Measurements from ENCODE around the gene RHOC. TPM values are rescaled to one million over a fixed set of nuclear protein-coding genes. Genes with fewer than 3 reads are reported as not detected.

RHOC gene
- total RNA-seq, 1 experiment from 2014 or later = 154 TPM

DNA sequence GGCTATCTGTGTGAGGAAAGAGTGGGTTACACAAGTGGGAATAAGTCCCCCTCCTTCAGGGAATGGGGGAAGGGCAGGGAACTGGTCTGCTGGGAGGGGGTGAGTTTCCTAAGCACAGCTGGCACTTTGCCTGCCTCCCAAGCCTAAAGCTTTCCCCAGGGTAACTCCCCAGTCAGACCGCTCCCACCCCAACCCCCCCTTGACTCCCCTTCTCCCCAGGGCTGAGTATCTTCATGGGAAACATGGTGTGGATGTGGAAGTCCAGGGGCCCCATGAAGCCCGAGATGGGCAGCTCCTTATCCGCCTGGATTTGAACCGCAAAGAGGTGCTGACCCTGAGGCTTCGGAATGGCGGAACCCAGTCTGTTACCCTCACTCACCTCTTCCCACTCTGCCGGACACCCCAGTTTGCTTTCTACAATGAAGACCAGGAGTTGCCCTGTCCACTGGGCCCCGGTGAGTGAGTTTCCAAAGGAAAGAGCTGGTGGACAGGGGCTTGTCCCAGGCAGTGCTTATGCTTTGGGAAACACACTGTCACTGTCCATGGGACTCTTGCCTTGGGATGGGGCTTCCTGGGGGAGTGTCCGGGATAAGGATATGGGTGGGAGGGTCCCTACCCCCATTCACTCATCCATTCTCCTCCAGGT, 17.6 kb downstream of the RHOC start:
- Histone ChIP-seq H3K4me2 (ENCODE audit: low read length) (no peak overlapping the region), H3K9me2 (ENCODE audit: insufficient read depth) (no peaks in the 10 kb centered on the region), H3K9ac (ENCODE audit: low read length) (no peak overlapping the region), H3K9me3 (ENCODE audit: control insufficient read depth in 1 of 2, insufficient read depth in 1 of 2, low read depth in 1 of 2, low read length in 2 of 2) (no peaks in the 10 kb centered on the region), H3K36me3 (ENCODE audit: control insufficient read depth in 1 of 2, insufficient read depth in 2 of 2, low read length in 2 of 2) (peaks cover 8 to 21% of the 10 kb centered on the region in 2 experiments; a peak in 2 of 4 replicates), H2AFZ (ENCODE audit: low read depth, low read length, poor library complexity, severe bottlenecking) (no peak overlapping the region), H3K27me3 (ENCODE audit: insufficient read depth, low read length) (no peaks in the 10 kb centered on the region), H4K20me1 (ENCODE audit: insufficient read depth) (no peaks in the 10 kb centered on the region), H3K27ac (ENCODE audit: low read depth, low read length) (no peak overlapping the region), H3K79me2 (ENCODE audit: insufficient read depth, low read length) (0 out of 2 replicates have a peak, but pooled peaks cover 9% of the 10 kb centered on the region), H3K4me1 (ENCODE audit: control insufficient read depth in 1 of 2, insufficient read depth in 2 of 2, low read length in 2 of 2) (no peaks in the 10 kb centered on the region; a peak in 1 of 4 replicates), H3K4me3 (replicated peaks in 1 of 2; ENCODE audit: low read depth in 1 of 2, low read length in 2 of 2) (no peak overlapping the region)
- POLR2A ChIA-PET = no interaction called here
- no peak for DNase-seq (ENCODE audit: low read depth, low spot score)
- intact Hi-C loops (cut with micrococcal nuclease) = no loop called here
- CTCF ChIA-PET = no interaction called here
- RAD21 ChIA-PET (ENCODE audit: low non-redundant PET in 1 of 2, low total read pairs in 2 of 2, uncharacterized antibody in 2 of 2, unreplicated experiment in 2 of 2) = no interaction called here
- no TSS peak for BruUV-seq (replicated peaks)
- no peak for TF ChIP-seq TCF7L2 (IDR thresholded peaks at IDR 0.05; ENCODE audit: borderline replicate concordance, extremely low read depth, insufficient read depth, insufficient read length)
- TF ChIP-seq, protein P1, sequence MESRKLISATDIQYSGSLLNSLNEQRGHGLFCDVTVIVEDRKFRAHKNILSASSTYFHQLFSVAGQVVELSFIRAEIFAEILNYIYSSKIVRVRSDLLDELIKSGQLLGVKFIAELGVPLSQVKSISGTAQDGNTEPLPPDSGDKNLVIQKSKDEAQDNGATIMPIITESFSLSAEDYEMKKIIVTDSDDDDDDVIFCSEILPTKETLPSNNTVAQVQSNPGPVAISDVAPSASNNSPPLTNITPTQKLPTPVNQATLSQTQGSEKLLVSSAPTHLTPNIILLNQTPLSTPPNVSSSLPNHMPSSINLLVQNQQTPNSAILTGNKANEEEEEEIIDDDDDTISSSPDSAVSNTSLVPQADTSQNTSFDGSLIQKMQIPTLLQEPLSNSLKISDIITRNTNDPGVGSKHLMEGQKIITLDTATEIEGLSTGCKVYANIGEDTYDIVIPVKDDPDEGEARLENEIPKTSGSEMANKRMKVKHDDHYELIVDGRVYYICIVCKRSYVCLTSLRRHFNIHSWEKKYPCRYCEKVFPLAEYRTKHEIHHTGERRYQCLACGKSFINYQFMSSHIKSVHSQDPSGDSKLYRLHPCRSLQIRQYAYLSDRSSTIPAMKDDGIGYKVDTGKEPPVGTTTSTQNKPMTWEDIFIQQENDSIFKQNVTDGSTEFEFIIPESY (IDR thresholded peaks at IDR 0.05; ENCODE audit: extremely low read depth, insufficient replicate concordance, low read length) = no peak
- TF ChIP-seq, protein P2, sequence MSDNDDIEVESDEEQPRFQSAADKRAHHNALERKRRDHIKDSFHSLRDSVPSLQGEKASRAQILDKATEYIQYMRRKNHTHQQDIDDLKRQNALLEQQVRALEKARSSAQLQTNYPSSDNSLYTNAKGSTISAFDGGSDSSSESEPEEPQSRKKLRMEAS (IDR thresholded peaks at IDR 0.05) = no peak
- no peak for TF ChIP-seq ZNF274 (IDR thresholded peaks at IDR 0.05; ENCODE audit: low read depth, low read length)
- no peak for TF ChIP-seq RAD21 (IDR thresholded peaks at IDR 0.05; ENCODE audit: low read depth)
- TF ChIP-seq CEBPB (IDR thresholded peaks at IDR 0.05; ENCODE audit: low read depth) = no peak
- TF ChIP-seq EGR1 (IDR thresholded peaks at IDR 0.05; ENCODE audit: low read depth) = no peak
- no peak for TF ChIP-seq EZH2 (IDR thresholded peaks at IDR 0.05)
- TF ChIP-seq CBX3 (IDR thresholded peaks at IDR 0.05; ENCODE audit: low read depth) = no peak
- no peak for TF ChIP-seq REST (IDR thresholded peaks at IDR 0.05; ENCODE audit: low read depth)
- no peak for TF ChIP-seq CTCF (IDR thresholded peaks at IDR 0.05 in 2 of 3, conservative IDR thresholded peaks at IDR 0.05 in 1 of 3; ENCODE audit: borderline replicate concordance in 1 of 3, insufficient read depth in 1 of 3, low read depth in 2 of 3, low read length in 2 of 3)
- TF ChIP-seq POLR2AphosphoS5 (IDR thresholded peaks at IDR 0.05; ENCODE audit: low read depth, low read length) = no peak
- TF ChIP-seq, protein P3, sequence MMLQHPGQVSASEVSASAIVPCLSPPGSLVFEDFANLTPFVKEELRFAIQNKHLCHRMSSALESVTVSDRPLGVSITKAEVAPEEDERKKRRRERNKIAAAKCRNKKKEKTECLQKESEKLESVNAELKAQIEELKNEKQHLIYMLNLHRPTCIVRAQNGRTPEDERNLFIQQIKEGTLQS (IDR thresholded peaks at IDR 0.05) = no peak
- no peak for TF ChIP-seq POLR2A (IDR thresholded peaks at IDR 0.05; ENCODE audit: borderline replicate concordance, extremely low read depth, insufficient read depth, insufficient read length)
- TF ChIP-seq YY1 (IDR thresholded peaks at IDR 0.05; ENCODE audit: extremely low read depth, insufficient replicate concordance, low read depth, low read length) = no peak
- TF ChIP-seq SRF (IDR thresholded peaks at IDR 0.05; ENCODE audit: low read depth) = no peak
- no peak for TF ChIP-seq JUND (IDR thresholded peaks at IDR 0.05)
- no peak for TF ChIP-seq SIN3A (IDR thresholded peaks at IDR 0.05; ENCODE audit: low read depth)
- no peak for TF ChIP-seq FOSL1 (IDR thresholded peaks at IDR 0.05; ENCODE audit: low read depth)
- ATAC-seq = no peak

Data from HCT116 (cell line).